HUES6 (cell line): Measurements from ENCODE around the gene RSPH1.
"Not testable (repeated sequence)": the region's sequence is repeated elsewhere in the genome, so short reads cannot be mapped to it uniquely, and the experiment has no call there.

Experiments
- H3K27ac ChIP-seq: 2 replicates; pipeline ENCODE4 v1.7.0; 2013; ENCODE audit warnings: low read depth, mild to moderate bottlenecking, low read length, inconsistent platforms
- H3K27me3 ChIP-seq: 2 replicates; pipeline ENCODE4 v1.6.1; 2013; ENCODE audit warnings: low read length; ENCODE audit not compliant: control insufficient read depth, insufficient read depth
- H3K36me3 ChIP-seq: 2 replicates; pipeline ENCODE4 v1.6.1; 2013; ENCODE audit warnings: low read length; ENCODE audit not compliant: control insufficient read depth, insufficient read depth
- H3K4me1 ChIP-seq: 2 replicates; pipeline ENCODE4 v1.6.1; 2013; ENCODE audit warnings: low read length; ENCODE audit not compliant: control insufficient read depth, insufficient read depth
- H3K4me3 ChIP-seq: 2 replicates; pipeline ENCODE4 v1.5.1; 2013; ENCODE audit warnings: low read depth, low read length
- H3K9ac ChIP-seq: one replicate; pipeline ENCODE4 v1.6.1; 2013; ENCODE audit warnings: mild to moderate bottlenecking, low read length
- H3K9me3 ChIP-seq: 2 replicates; pipeline ENCODE4 v1.6.1; 2013; ENCODE audit warnings: low read depth, low read length; ENCODE audit not compliant: control insufficient read depth, insufficient read depth

The RSPH1 gene

GRCh38 chr21:42471716-42472330, 24.2 kb downstream of the RSPH1 start:
- Histone ChIP-seq H3K9ac (no peak overlapping the region), H3K9me3 (no peaks in the 10 kb centered on the region), H3K4me1 (peaks cover 40% of the 10 kb centered on the region), H3K4me3 (no peak overlapping the region), H3K36me3 (no peaks in the 10 kb centered on the region), H3K27ac (no peak overlapping the region), H3K27me3 (no peaks in the 10 kb centered on the region)

- Histone ChIP-seq H3K9ac (no peak overlapping the region), H3K4me3 (no peak overlapping the region), H3K27me3 (no peaks in the 10 kb centered on the region), H3K36me3 (no peaks in the 10 kb centered on the region), H3K9me3 (no peaks in the 10 kb centered on the region), H3K4me1 (peaks cover 40% of the 10 kb centered on the region), H3K27ac (no peak overlapping the region)
Measured at GRCh38 chr21:42471206-42471605, 24.8 kb downstream of the RSPH1 start.

- H3K27ac ChIP-seq, H3K4me3 ChIP-seq, H3K9ac ChIP-seq, H3K27me3 ChIP-seq, H3K9me3 ChIP-seq, H3K36me3 ChIP-seq: not testable (repeated sequence)
- peaks cover 43% of the 10 kb centered on the region for H3K4me1 ChIP-seq
Measured at GRCh38 chr21:42469726-42470125, 26.3 kb downstream of the RSPH1 start.

GRCh38 chr21:42469272-42469671, 26.8 kb downstream of the RSPH1 start:
- no peak overlapping the region for H3K27ac ChIP-seq
- no peaks in the 10 kb centered on the region for H3K36me3 ChIP-seq
- H3K27me3 ChIP-seq = no peaks in the 10 kb centered on the region
- H3K9ac ChIP-seq = peak overlapping the region; percentile 44
- H3K4me3 ChIP-seq = no peak overlapping the region
- H3K9me3 ChIP-seq = no peaks in the 10 kb centered on the region
- H3K4me1 ChIP-seq = peaks cover 39% of the 10 kb centered on the region

GRCh38 chr21:42468491-42469131, 27.4 kb downstream of the RSPH1 start:
- no peaks in the 10 kb centered on the region for H3K9me3 ChIP-seq
- no peaks in the 10 kb centered on the region for H3K27me3 ChIP-seq
- no peaks in the 10 kb centered on the region for H3K36me3 ChIP-seq
- H3K27ac ChIP-seq = no peak overlapping the region
- H3K4me3 ChIP-seq = no peak overlapping the region
- H3K4me1 ChIP-seq = peaks cover 36% of the 10 kb centered on the region
- peak overlapping the region; percentile 44 for H3K9ac ChIP-seq

- no peak overlapping the region for H3K9ac ChIP-seq
Measured at GRCh38 chr21:42467140-42467983, 28.7 kb downstream of the RSPH1 start.

GRCh38 chr21:42466700-42467099, 29.3 kb downstream of the RSPH1 start:
- peaks cover 52% of the 10 kb centered on the region for H3K4me1 ChIP-seq
- no peak overlapping the region for H3K27ac ChIP-seq

More at GRCh38 chr21:42467140-42467983, 28.7 kb downstream of the RSPH1 start:
- H3K4me3 ChIP-seq = no peak overlapping the region
- no peak overlapping the region for H3K27ac ChIP-seq
- peaks cover 45% of the 10 kb centered on the region for H3K4me1 ChIP-seq
- H3K9me3 ChIP-seq = no peaks in the 10 kb centered on the region
- H3K36me3 ChIP-seq = no peaks in the 10 kb centered on the region
- no peaks in the 10 kb centered on the region for H3K27me3 ChIP-seq

GRCh38 chr21:42465803-42466127, 30.3 kb downstream of the RSPH1 start:
- Histone ChIP-seq H3K36me3 (no peaks in the 10 kb centered on the region), H3K27me3 (no peaks in the 10 kb centered on the region), H3K4me3 (no peak overlapping the region), H3K4me1 (peaks cover 56% of the 10 kb centered on the region), H3K9me3 (peaks cover 2% of the 10 kb centered on the region; the same call in 1 of the 2 replicates), H3K9ac (no peak overlapping the region), H3K27ac (no peak overlapping the region)

More at GRCh38 chr21:42466700-42467099, 29.3 kb downstream of the RSPH1 start:
- H3K4me3 ChIP-seq = no peak overlapping the region
- no peaks in the 10 kb centered on the region for H3K9me3 ChIP-seq
- H3K36me3 ChIP-seq = no peaks in the 10 kb centered on the region
- no peak overlapping the region for H3K9ac ChIP-seq
- H3K27me3 ChIP-seq = no peaks in the 10 kb centered on the region

- no peaks in the 10 kb centered on the region for H3K36me3 ChIP-seq
- no peak overlapping the region for H3K27ac ChIP-seq
- H3K9me3 ChIP-seq = peaks cover 5% of the 10 kb centered on the region; the same call in 1 of the 2 replicates
- H3K9ac ChIP-seq = no peak overlapping the region
- no peaks in the 10 kb centered on the region for H3K27me3 ChIP-seq
- H3K4me1 ChIP-seq = peaks cover 56% of the 10 kb centered on the region
- no peak overlapping the region for H3K4me3 ChIP-seq
Measured at GRCh38 chr21:42465008-42465802, 30.8 kb downstream of the RSPH1 start.

GRCh38 chr21:42463861-42464515, 32.0 kb downstream of the RSPH1 start:
- H3K4me3 ChIP-seq = no peak overlapping the region
- H3K27me3 ChIP-seq = no peaks in the 10 kb centered on the region
- H3K9me3 ChIP-seq = peaks cover 8% of the 10 kb centered on the region
- H3K9ac ChIP-seq = no peak overlapping the region
- H3K4me1 ChIP-seq = peaks cover 54% of the 10 kb centered on the region
- no peaks in the 10 kb centered on the region for H3K36me3 ChIP-seq
- no peak overlapping the region for H3K27ac ChIP-seq
